PC-9 (cell line): Measurements from ENCODE around the gene HIC1. TPM values are rescaled to one million over a fixed set of nuclear protein-coding genes. Genes with fewer than 3 reads are reported as not detected.

Source experiments
- BruUV-seq: library from RNA; stranded (reverse); fragments of 400-500 nt; replicated peaks from 2 replicates; lab custom pipeline; 2021; lab: Mats Ljungman, UMichigan
- CTCF ChIA-PET: fragments of 300-600 bp; sonication (Branson Sonifier 250); formaldehyde crosslinking; loops from one replicate; lab custom pipeline; 2022; ENCODE audit warnings: antibody characterized with exemption; lab: Charles Lee
- POLR2A ChIA-PET: fragments of 300-600 bp; sonication (Branson Sonifier 250); formaldehyde crosslinking; loops from one replicate; lab custom pipeline; 2022; ENCODE audit warnings: antibody characterized with exemption; ENCODE audit not compliant: unreplicated experiment; lab: Charles Lee
- DNase-seq, 2 experiments: peaks; one replicate each; pipeline versions ENCODE4 v3.0.0 to v3.0.0-alpha.2; 2015 to 2022; ENCODE audit warnings: mixed read lengths in 1 of 2
- H2AFZ ChIP-seq: fragments of 200-600 bp; sonication (generic); 2 replicates; pipeline ENCODE4 v1.8.1; 2017; ENCODE audit warnings: antibody characterized with exemption
- H3F3A ChIP-seq: fragments of 200-600 bp; sonication (generic); 2 replicates; pipeline ENCODE4 v1.8.1; 2017; ENCODE audit warnings: antibody characterized with exemption, mild to moderate bottlenecking, low read depth; ENCODE audit not compliant: insufficient read depth
- H3K27ac ChIP-seq: fragments of 200-600 bp; sonication (generic); 2 replicates; pipeline ENCODE4 v1.6.1; 2016; ENCODE audit warnings: mixed run types
- H3K27me3 ChIP-seq: fragments of 200-600 bp; sonication (generic); 2 replicates; pipeline ENCODE4 v1.6.1; 2016; ENCODE audit warnings: low read depth, mixed run types; ENCODE audit not compliant: insufficient read depth
- H3K36me3 ChIP-seq: fragments of 200-600 bp; sonication (generic); 2 replicates; pipeline ENCODE4 v1.6.1; 2016; ENCODE audit warnings: low read depth, mixed run types
- H3K4me1 ChIP-seq: fragments of 200-600 bp; sonication (generic); replicated peaks from 2 replicates; pipeline ENCODE4 v1.6.1; 2016; ENCODE audit warnings: mixed run types; ENCODE audit not compliant: insufficient read depth
- H3K4me2 ChIP-seq: fragments of 200-600 bp; sonication (generic); 2 replicates; pipeline ENCODE4 v1.6.1; 2017; ENCODE audit warnings: mixed run types
- H3K4me3 ChIP-seq: fragments of 200-600 bp; sonication (generic); 2 replicates; pipeline ENCODE4 v1.6.1; 2016; ENCODE audit warnings: mixed run types
- H3K79me2 ChIP-seq: fragments of 200-600 bp; sonication (generic); 2 replicates; pipeline ENCODE4 v1.6.1; 2017; ENCODE audit warnings: low read depth, mixed run types
- H3K9me2 ChIP-seq: fragments of 200-600 bp; sonication (generic); 2 replicates; pipeline ENCODE4 v1.8.1; 2017; ENCODE audit warnings: mild to moderate bottlenecking; ENCODE audit not compliant: insufficient read depth
- H3K9me3 ChIP-seq: fragments of 200-600 bp; sonication (generic); 2 replicates; pipeline ENCODE4 v1.8.1; 2016; ENCODE audit warnings: low read depth; ENCODE audit not compliant: insufficient read depth
- H4K20me1 ChIP-seq: fragments of 200-600 bp; sonication (generic); 2 replicates; pipeline ENCODE4 v1.8.1; 2017; ENCODE audit not compliant: insufficient read depth
- EZH2 ChIP-seq: fragments of 200-600 bp; sonication (generic); IDR thresholded peaks from 2 replicates; pipeline ENCODE4 v1.8.0; 2017; ENCODE audit warnings: antibody characterized with exemption, low read depth
- intact Hi-C: fragments of 100-400 bp; cut with micrococcal nuclease; formaldehyde crosslinking; loops from one replicate; pipeline ENCODE4 v1.10.0; 2022; ENCODE audit not compliant: unreplicated experiment
- total RNA-seq: library from RNA; stranded (reverse); gene quantifications from 2 replicates; pipeline ENCODE4 v1.2.3, GENCODE V29; 2021
- TF ChIP-seq, protein P1 (sequence below): fragments of 200-600 bp; sonication (generic); conservative IDR thresholded peaks from 2 replicates; pipeline ENCODE4 v1.6.1; 2017; ENCODE audit warnings: mixed run types, antibody characterized with exemption, mild to moderate bottlenecking, moderate library complexity

HIC1 gene
- total RNA-seq, 1 experiment from 2014 or later: 0.63 TPM

DNA sequence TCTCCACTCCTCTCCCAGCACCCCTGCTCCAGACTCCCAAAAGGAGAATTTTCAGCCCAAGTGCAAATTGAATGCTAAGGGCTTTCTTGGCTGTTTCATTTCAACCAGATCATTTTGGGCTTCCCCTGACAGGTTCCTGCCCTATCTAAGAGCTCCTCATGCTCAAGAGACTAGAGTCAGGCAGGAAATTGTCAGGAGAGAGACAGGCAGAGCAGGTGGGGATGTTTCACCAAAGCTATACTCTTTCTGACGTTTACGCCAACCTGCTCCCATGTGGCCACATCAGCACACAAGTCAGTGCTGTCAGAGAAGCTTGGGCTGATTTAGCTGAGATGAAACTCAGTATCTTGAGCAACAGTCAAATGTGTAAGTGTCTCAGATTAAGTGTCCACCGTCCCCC, 31.4 kb downstream of the HIC1 start:
- H3K9me3 ChIP-seq: no peaks in the 10 kb centered on the region
- H3K36me3 ChIP-seq: no peaks in the 10 kb centered on the region
- POLR2A ChIA-PET: no interaction called here
- no peaks in the 10 kb centered on the region for H3K79me2 ChIP-seq
- DNase-seq: no peak
- BruUV-seq: no TSS peak
- H3K4me1 ChIP-seq: peaks cover 42% of the 10 kb centered on the region
- CTCF ChIA-PET: interaction anchor here (0.7 kb wide), 1 partner anchor 16 kb away, joined by 7 read pairs; no protein-coding TSS in a partner anchor
- no peak for TF ChIP-seq EZH2
- TF ChIP-seq, protein P1, sequence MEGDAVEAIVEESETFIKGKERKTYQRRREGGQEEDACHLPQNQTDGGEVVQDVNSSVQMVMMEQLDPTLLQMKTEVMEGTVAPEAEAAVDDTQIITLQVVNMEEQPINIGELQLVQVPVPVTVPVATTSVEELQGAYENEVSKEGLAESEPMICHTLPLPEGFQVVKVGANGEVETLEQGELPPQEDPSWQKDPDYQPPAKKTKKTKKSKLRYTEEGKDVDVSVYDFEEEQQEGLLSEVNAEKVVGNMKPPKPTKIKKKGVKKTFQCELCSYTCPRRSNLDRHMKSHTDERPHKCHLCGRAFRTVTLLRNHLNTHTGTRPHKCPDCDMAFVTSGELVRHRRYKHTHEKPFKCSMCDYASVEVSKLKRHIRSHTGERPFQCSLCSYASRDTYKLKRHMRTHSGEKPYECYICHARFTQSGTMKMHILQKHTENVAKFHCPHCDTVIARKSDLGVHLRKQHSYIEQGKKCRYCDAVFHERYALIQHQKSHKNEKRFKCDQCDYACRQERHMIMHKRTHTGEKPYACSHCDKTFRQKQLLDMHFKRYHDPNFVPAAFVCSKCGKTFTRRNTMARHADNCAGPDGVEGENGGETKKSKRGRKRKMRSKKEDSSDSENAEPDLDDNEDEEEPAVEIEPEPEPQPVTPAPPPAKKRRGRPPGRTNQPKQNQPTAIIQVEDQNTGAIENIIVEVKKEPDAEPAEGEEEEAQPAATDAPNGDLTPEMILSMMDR: no peak
- H3K27me3 ChIP-seq: no peaks in the 10 kb centered on the region
- H2AFZ ChIP-seq: no peak overlapping the region
- H3K27ac ChIP-seq: peak overlapping the region; percentile 99; the same call in 1 of the 2 replicates
- no peaks in the 10 kb centered on the region for H3K9me2 ChIP-seq
- H3K4me3 ChIP-seq: no peak overlapping the region
- H3K4me2 ChIP-seq: no peak overlapping the region
- H4K20me1 ChIP-seq: no peaks in the 10 kb centered on the region
- H3F3A ChIP-seq: peaks cover 40% of the 10 kb centered on the region
- intact Hi-C loops: no loop called here

DNA sequence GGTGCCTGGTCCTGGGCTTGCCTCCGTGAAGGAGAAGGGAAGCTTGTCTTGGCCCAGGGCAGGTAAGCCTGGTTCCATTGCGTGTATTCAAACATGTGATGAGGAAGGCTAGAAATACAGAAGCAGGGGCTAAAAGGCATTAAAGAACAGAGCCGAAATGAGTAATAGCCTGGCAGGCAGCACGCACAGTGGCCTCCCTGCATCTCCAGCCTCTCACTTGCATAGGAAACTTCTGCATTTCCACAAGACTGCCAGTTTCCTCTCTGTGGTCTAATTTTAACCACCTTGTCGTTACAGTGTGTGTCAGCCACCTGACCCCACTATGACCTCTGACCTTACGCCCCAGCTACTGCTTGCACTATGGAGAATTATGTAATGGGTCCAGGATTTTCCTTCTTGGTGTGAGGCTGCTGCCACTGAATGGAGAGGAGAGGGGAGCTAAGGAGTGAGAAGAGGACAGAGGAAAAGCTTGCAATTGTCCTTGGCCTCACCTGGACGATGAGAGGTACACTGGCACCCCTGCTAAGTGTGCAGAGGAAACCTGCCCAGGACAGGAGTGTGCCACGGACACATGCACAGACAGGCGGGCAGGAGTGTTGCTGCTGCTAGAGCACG, 32.8 kb downstream of the HIC1 start:
- H3F3A ChIP-seq: peaks cover 44% of the 10 kb centered on the region
- no peaks in the 10 kb centered on the region for H4K20me1 ChIP-seq
- TF ChIP-seq EZH2: no peak
- TF ChIP-seq, protein P1: no peak
- no peak overlapping the region for H3K4me3 ChIP-seq
- peaks cover 38% of the 10 kb centered on the region for H3K4me1 ChIP-seq
- no peaks in the 10 kb centered on the region for H3K27me3 ChIP-seq
- BruUV-seq: no TSS peak
- no peaks in the 10 kb centered on the region for H3K79me2 ChIP-seq
- intact Hi-C loops: no loop called here
- no peaks in the 10 kb centered on the region for H3K9me2 ChIP-seq
- no peak overlapping the region for H3K4me2 ChIP-seq
- ChIA-PET POLR2A (no interaction called here), CTCF (no interaction called here)
- no peak overlapping the region for H2AFZ ChIP-seq
- no peak overlapping the region for H3K27ac ChIP-seq
- H3K36me3 ChIP-seq: no peaks in the 10 kb centered on the region
- peak in 1 of 2 experiments; percentile 12 for DNase-seq
- no peaks in the 10 kb centered on the region for H3K9me3 ChIP-seq

DNA sequence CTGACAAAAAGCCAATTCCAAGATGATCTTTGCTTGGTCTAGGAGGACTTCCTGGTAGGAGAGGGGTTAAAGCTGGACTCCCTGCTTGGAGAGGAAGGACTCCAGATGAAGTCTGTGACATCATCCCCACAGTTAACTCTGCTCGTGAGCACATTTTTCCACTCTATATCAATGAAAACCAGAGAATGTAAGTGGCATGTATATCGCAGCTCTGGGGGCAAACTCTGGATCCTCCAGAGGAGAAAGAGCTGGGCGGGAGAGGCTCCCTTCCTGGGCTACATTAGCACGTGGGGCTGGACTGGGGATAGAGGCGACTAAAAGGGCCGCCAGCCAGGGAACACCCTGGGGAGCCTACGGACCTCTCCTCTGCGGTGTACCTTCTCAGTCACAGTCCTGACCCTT, 34.1 kb downstream of the HIC1 start:
- Histone ChIP-seq H3K27me3 (no peaks in the 10 kb centered on the region), H3K9me3 (no peaks in the 10 kb centered on the region), H3K4me2 (no peak overlapping the region), H3K27ac (no peak overlapping the region), H3K79me2 (no peaks in the 10 kb centered on the region), H3K4me1 (peaks cover 36% of the 10 kb centered on the region), H3K9me2 (no peaks in the 10 kb centered on the region), H3K36me3 (no peaks in the 10 kb centered on the region), H3F3A (peaks cover 43% of the 10 kb centered on the region), H3K4me3 (no peak overlapping the region), H4K20me1 (no peaks in the 10 kb centered on the region), H2AFZ (no peak overlapping the region)
- DNase-seq: peak in 1 of 2 experiments; percentile 21
- no TSS peak for BruUV-seq
- CTCF ChIA-PET: no interaction called here
- POLR2A ChIA-PET: no interaction called here
- intact Hi-C loops: no loop called here
- no peak for TF ChIP-seq EZH2
- TF ChIP-seq, protein P1: no peak
